NT2/D1 (cell line): ENCODE data around the gene ATG2A.

Experiments used
- DNase-seq: peaks from one replicate; pipeline ENCODE4 v3.0.0-alpha.2; 2011; ENCODE audit warnings: low read depth, low spot score
- H3K27me3 ChIP-seq: 2 replicates; pipeline ENCODE4 v1.6.0; 2011; ENCODE audit warnings: mild to moderate bottlenecking; ENCODE audit not compliant: insufficient read length, insufficient read depth
- H3K36me3 ChIP-seq: 2 replicates; pipeline ENCODE4 v1.6.1; 2011; ENCODE audit warnings: mild to moderate bottlenecking, low read length, mixed read lengths; ENCODE audit not compliant: insufficient read depth, insufficient read length
- H3K4me1 ChIP-seq: 2 replicates; pipeline ENCODE4 v1.5.1; 2011; ENCODE audit not compliant: insufficient read depth, insufficient read length
- H3K4me3 ChIP-seq: 2 replicates; pipeline ENCODE4 v1.5.1; 2011; ENCODE audit warnings: low read depth; ENCODE audit not compliant: insufficient read length
- H3K9ac ChIP-seq: 2 replicates; pipeline ENCODE4 v1.6.0; 2011; ENCODE audit warnings: low read depth; ENCODE audit not compliant: insufficient read length
- H3K9me3 ChIP-seq: 2 replicates; pipeline ENCODE4 v1.5.1; 2011; ENCODE audit warnings: mild to moderate bottlenecking, low read length; ENCODE audit not compliant: insufficient read depth
- SUZ12 ChIP-seq: IDR thresholded peaks from 2 replicates; pipeline ENCODE4 v1.6.1; 2011; ENCODE audit not compliant: insufficient read length, insufficient read depth; ENCODE audit errors: extremely low read depth
- YY1 ChIP-seq: IDR thresholded peaks from 2 replicates; pipeline ENCODE4 v1.6.1; 2011; ENCODE audit not compliant: insufficient read length, insufficient read depth
- ZNF274 ChIP-seq: IDR thresholded peaks from 2 replicates; pipeline ENCODE4 v1.6.1; 2011; ENCODE audit warnings: mild to moderate bottlenecking, low read depth, low read length

Gene ATG2A

GRCh38 chr11:64881476-64881875 lies 35.5 kb downstream of the ATG2A start:
- Histone ChIP-seq H3K27me3 (peaks cover 7% of the 10 kb centered on the region), H3K9ac (no peak overlapping the region), H3K9me3 (no peaks in the 10 kb centered on the region), H3K4me3 (no peak overlapping the region), H3K4me1 (peaks cover 5% of the 10 kb centered on the region), H3K36me3 (peaks cover 3% of the 10 kb centered on the region)
- TF ChIP-seq ZNF274 (no peak), SUZ12 (no peak), YY1 (no peak)
- DNase-seq, result no peak

DNA sequence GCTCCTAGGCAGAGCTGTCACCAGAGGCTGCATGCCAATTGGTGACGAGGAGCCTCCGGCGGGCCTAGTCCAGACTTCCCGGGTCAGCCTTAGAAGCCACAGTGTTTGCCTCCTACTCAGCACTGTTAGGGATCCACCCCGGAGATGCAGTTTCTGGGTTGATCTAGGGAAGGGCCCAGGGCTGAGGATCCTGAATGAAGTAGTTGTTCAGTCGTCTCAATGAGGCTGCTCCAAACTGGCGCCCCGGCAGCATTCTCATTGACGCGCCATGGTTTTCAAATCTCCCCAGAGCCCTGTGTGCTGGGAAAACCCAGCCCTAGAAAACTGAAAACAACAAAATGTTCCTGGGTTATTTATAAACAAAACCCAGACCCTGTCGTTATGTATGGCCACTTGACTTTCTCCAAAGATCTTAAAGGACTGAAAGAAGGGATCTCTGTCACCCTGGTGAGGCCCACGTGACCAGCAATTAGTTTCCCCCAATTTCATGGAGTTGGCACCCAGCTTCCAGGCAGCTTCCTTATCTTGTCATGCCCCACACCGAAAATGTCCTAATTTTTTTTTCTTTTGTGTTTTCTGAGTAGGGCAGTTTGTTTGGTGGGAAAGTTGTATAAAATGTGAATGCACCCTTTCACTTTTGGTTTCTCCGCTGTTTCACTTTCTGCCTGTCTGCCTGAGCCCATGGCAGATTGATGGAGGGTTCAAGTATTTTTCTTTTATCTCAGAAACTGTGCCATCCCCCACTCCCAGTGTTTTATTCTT lies 36.6 kb downstream of the ATG2A start:
- Histone ChIP-seq H3K4me3 (no peak overlapping the region), H3K36me3 (peaks cover 13% of the 10 kb centered on the region), H3K4me1 (peaks cover 5% of the 10 kb centered on the region), H3K27me3 (peaks cover 5% of the 10 kb centered on the region), H3K9me3 (no peaks in the 10 kb centered on the region), H3K9ac (no peak overlapping the region)
- TF ChIP-seq YY1, result no peak
- TF ChIP-seq ZNF274, result no peak
- no peak for TF ChIP-seq SUZ12
- no peak for DNase-seq

DNA sequence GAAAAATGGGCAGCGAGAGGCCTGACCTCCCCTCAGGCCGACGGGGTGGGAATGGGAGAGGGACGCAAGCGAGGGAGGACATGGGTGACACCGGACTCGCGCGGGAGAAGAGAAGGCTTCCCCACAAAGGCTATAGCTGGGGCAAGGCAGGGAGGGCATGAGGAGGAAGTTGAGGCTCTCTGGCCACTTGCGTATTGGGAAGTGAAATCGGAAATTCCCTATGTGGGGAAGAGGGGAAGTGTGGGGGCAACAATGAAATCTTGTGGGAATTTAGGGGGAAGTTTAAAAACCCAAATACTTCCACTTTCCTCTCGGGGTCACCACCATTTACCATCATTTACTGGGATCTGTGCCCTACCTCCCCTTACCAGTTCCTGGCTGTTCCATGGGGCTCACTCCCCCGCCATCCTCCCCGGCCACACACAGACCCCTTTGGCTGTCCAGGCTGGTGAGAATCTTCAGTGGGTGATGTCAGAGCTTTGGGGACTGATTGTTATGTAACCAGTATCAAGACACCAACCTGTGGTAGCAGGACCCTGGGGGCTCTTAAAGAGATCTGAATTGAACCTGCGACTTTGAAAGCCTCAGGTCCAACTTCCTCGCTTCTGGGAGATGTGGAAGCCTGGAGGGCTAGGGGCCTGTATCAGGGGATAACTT lies 37.6 kb downstream of the ATG2A start:
- peak overlapping the region; percentile 90 for H3K9ac ChIP-seq
- H3K9me3 ChIP-seq, result no peaks in the 10 kb centered on the region
- peaks cover 5% of the 10 kb centered on the region for H3K4me1 ChIP-seq
- H3K27me3 ChIP-seq, result peaks cover 4% of the 10 kb centered on the region
- peak overlapping the region; percentile 85 for H3K4me3 ChIP-seq
- no peak for DNase-seq
- peaks cover 21% of the 10 kb centered on the region for H3K36me3 ChIP-seq
- TF ChIP-seq ZNF274, result no peak
- TF ChIP-seq YY1, result no peak
- TF ChIP-seq SUZ12, result no peak

- Histone ChIP-seq H3K4me1 (peaks cover 5% of the 10 kb centered on the region), H3K27me3 (peaks cover 4% of the 10 kb centered on the region), H3K36me3 (peaks cover 24% of the 10 kb centered on the region), H3K9me3 (no peaks in the 10 kb centered on the region), H3K4me3 (peak within 1 kb of the TSS; percentile 96), H3K9ac (peak within 1 kb of the TSS; percentile 97)
- DNase-seq, result peak; percentile 98
- TF ChIP-seq ZNF274 (no peak), YY1 (no peak), SUZ12 (no peak)
These were observed 38.3 kb downstream of the ATG2A start, which contains the start of gene EHD1 for GRCh38 chr11:64878494-64879243. Gene EHD1, minus strand, starts transcription at chr11:64878621. Its CDS starts 157 bp downstream, at chr11:64878464.

DNA sequence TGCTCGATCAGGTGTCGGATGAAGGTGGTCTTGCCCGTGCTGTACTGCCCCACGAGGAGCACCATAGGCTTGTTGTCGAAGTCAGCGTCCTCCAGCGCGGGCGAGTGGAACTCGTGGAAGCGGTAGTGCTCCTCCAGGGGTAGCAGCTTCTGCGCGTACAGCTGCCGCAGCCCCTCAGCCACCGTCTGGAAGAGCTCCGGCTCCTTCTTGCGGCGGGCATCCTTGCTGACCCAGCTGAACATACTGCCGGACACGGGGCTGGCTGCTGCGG lies 38.9 kb downstream of the ATG2A start:
- Histone ChIP-seq H3K27me3 (peaks cover 4% of the 10 kb centered on the region), H3K4me3 (peak overlapping the region; percentile 96), H3K9ac (peak overlapping the region; percentile 97), H3K9me3 (no peaks in the 10 kb centered on the region), H3K4me1 (peaks cover 5% of the 10 kb centered on the region), H3K36me3 (peaks cover 28% of the 10 kb centered on the region)
- TF ChIP-seq SUZ12 (no peak), YY1 (no peak), ZNF274 (no peak)
- no peak for DNase-seq

DNA sequence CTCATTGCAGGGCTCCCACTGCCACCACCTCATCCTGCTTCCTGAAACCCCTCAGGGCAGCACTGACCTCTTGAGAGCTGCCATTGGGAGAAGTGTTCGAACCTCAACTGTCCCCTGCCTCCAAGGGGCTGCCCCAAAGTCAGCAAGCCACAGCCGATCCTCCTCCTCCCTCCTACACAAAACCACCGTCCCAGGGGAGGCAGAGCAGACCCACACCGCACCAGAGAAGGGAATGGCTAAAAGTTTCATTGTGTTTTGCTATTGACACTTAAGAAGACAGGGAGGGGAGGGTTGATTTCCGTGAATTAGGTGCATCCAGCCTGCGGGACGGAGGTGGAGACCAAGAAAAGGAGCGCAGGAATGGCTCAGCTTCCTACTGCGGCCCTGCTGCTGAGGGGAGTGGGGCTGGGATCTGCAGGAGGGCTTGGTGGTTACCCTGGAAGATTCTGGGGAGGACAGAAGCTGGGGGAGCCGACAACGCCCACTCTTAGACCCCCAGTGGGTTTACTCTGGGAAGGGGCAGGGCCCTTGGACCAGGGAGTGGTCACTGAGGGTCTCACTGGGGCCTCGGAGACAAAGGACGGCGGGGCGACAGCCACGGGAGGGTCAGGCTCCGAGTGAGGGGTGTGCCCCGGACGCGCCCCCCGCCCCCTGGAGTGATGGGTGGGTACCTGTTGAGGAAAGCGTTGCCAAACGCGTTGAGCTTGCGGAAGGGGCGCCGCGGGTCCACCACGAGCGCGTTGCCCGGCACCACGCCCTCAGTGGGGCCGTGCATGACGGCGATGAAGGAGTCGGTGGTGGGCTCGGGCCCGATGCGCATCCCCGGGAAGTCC lies 39.4 kb downstream of the ATG2A start:
- TF ChIP-seq SUZ12 (no peak), YY1 (no peak), ZNF274 (no peak)
- Histone ChIP-seq H3K9ac (peak overlapping the region; percentile 97), H3K4me3 (peak overlapping the region; percentile 96), H3K27me3 (peaks cover 4% of the 10 kb centered on the region), H3K4me1 (peaks cover 5% of the 10 kb centered on the region), H3K36me3 (peaks cover 34% of the 10 kb centered on the region), H3K9me3 (no peaks in the 10 kb centered on the region)
- no peak for DNase-seq
